Mesothelial cell of epicardium (in vitro differentiated cells): ENCODE measurements around the gene ANKS1A. TPM values are rescaled to one million over a fixed set of nuclear protein-coding genes. Genes with fewer than 3 reads are reported as not detected.
A peak's percentile ranks its signal among the peaks of the same experiment; 100 is the strongest.

Experiments
- DNase-seq, 2 experiments: peaks; one replicate each; pipeline ENCODE4 v3.0.0; 2021; ENCODE audit warnings: low spot score in 2 of 2; ENCODE audit not compliant: unreplicated experiment in 2 of 2
- H3K27ac Mint-ChIP-seq: 2 replicates; pipeline ENCODE4 v1.8.0; 2021; ENCODE audit warnings: mixed read lengths
- H3K27me3 Mint-ChIP-seq: 2 replicates; pipeline ENCODE4 v1.8.0; 2021; ENCODE audit warnings: low read depth, mixed read lengths
- H3K36me3 Mint-ChIP-seq: 2 replicates; pipeline ENCODE4 v1.8.0; 2021; ENCODE audit warnings: mixed read lengths
- H3K4me1 Mint-ChIP-seq: 2 replicates; pipeline ENCODE4 v1.8.0; 2021; ENCODE audit warnings: mixed read lengths
- H3K4me3 Mint-ChIP-seq: 2 replicates; pipeline ENCODE4 v1.8.0; 2021; ENCODE audit warnings: mild to moderate bottlenecking, moderate library complexity, mixed read lengths
- H3K9me3 Mint-ChIP-seq: 2 replicates; pipeline ENCODE4 v1.8.0; 2021; ENCODE audit warnings: mixed read lengths
- total RNA-seq: library from RNA; stranded (reverse); gene quantifications from 3 replicates; pipeline ENCODE4 v1.2.1, GENCODE V29; 2021
- TF ChIP-seq, protein P1 (sequence below): fragments of 200-600 bp; sonication (generic); IDR thresholded peaks from one replicate; pipeline ENCODE4 v1.5.0; 2021; ENCODE audit warnings: antibody characterized with exemption; ENCODE audit not compliant: unreplicated experiment

ANKS1A gene
- total RNA-seq, 1 donor from 2014 or later: 30.6 TPM

DNA sequence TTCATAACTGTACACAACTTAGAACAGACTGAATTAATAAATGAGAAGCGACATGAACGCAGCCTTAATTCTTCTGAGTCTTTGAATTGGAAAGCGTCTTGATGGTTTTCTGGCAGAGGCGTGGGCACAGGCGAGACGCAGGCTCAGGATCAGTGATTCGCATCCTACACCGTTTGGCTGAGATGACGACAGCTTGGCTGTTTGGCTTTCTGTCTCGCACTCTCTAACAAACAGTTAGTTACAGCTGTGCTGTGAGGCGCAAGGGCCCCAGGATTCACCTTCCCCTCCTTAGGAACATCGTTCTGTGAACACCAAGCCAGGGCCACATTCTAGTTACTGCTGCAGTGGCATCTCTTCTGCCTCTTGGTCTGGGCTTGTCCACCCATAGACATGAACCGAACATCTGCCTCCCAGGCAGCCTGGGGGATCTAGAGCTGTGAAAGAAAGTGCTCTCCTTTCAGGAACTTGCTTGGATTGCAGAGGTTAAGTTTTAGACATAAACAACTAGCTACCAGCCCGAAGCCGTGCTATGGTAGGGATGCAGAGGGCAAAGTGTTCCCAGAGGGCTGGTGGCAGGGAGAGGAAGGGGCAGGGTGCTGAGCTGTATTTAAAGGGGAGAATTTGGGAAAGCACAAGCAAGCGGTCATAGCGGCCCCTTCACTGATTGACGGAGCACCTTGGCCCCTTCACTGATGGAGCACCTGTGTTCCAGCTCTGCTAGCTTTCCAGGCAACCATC lies 202.5 kb downstream of the ANKS1A start:
- Mint-ChIP-seq H3K9me3 (no peaks in the 10 kb centered on the region), H3K36me3 (peaks cover 16% of the 10 kb centered on the region), H3K4me3 (no peak overlapping the region), H3K27ac (no peak overlapping the region), H3K27me3 (no peaks in the 10 kb centered on the region), H3K4me1 (peaks cover 39% of the 10 kb centered on the region)
- DNase-seq: no peak
- TF ChIP-seq, protein P1, sequence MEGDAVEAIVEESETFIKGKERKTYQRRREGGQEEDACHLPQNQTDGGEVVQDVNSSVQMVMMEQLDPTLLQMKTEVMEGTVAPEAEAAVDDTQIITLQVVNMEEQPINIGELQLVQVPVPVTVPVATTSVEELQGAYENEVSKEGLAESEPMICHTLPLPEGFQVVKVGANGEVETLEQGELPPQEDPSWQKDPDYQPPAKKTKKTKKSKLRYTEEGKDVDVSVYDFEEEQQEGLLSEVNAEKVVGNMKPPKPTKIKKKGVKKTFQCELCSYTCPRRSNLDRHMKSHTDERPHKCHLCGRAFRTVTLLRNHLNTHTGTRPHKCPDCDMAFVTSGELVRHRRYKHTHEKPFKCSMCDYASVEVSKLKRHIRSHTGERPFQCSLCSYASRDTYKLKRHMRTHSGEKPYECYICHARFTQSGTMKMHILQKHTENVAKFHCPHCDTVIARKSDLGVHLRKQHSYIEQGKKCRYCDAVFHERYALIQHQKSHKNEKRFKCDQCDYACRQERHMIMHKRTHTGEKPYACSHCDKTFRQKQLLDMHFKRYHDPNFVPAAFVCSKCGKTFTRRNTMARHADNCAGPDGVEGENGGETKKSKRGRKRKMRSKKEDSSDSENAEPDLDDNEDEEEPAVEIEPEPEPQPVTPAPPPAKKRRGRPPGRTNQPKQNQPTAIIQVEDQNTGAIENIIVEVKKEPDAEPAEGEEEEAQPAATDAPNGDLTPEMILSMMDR: no peak

DNA sequence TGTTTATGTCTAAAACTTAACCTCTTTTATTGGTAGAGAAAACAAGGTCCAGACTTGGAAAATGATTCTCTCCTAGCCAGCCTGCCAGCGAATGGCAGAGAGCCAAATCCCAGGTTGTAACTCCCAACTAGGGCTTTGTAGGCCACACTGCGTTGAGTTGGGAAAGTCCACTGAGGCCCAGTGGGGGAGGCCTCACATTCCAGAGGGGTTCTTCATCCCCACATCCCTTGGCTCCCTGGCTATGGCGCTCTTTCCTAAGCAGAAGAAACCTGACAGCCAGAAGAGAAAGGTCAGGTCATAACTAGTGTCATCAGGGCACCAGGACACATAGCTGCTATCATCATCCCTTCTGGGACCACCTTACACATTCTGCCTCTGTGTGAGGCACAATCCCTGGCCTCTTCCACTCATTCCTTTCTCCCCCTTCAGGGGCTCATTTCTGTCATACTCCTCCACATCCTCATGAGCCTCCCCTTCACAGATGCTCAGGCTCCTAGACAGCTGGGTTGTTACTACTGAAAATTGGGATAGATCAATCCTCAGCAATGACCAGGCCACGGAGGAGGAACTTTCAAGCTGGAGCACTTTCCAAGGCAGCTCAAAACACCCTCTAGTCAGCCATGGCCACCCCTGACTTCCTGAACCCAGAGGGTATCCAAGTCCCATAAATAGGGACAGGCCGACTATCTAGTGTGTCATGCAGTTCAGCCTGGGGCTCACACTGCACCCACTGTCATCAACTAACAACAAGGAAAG lies 203.5 kb downstream of the ANKS1A start:
- Mint-ChIP-seq H3K4me3 (no peak overlapping the region), H3K27ac (peak overlapping the region; percentile 80), H3K4me1 (peaks cover 45% of the 10 kb centered on the region), H3K36me3 (peaks cover 9% of the 10 kb centered on the region), H3K9me3 (no peaks in the 10 kb centered on the region), H3K27me3 (no peaks in the 10 kb centered on the region)
- DNase-seq: no peak
- TF ChIP-seq, protein P1: no peak

DNA sequence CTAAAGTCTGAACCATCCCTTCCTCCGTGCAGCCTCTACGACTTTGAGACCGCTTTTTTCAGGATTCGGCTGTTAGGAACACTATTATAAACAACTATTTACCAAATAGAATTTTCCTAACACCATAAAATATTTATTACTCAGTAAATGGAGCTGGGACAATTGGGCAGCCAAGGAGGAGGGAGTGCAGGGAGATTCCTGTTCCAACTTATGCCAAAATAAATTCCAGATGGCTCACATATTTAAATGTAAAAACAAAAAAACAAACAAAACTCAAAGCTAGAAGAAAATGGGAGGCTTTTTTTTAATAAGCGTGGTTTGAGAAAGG lies 204.0 kb downstream of the ANKS1A start:
- peak overlapping the region; percentile 80 for H3K27ac Mint-ChIP-seq
- no peak for DNase-seq
- H3K27me3 Mint-ChIP-seq: no peaks in the 10 kb centered on the region
- H3K36me3 Mint-ChIP-seq: peaks cover 7% of the 10 kb centered on the region
- H3K9me3 Mint-ChIP-seq: no peaks in the 10 kb centered on the region
- H3K4me3 Mint-ChIP-seq: no peak overlapping the region
- TF ChIP-seq, protein P1: no peak
- H3K4me1 Mint-ChIP-seq: peaks cover 48% of the 10 kb centered on the region

DNA sequence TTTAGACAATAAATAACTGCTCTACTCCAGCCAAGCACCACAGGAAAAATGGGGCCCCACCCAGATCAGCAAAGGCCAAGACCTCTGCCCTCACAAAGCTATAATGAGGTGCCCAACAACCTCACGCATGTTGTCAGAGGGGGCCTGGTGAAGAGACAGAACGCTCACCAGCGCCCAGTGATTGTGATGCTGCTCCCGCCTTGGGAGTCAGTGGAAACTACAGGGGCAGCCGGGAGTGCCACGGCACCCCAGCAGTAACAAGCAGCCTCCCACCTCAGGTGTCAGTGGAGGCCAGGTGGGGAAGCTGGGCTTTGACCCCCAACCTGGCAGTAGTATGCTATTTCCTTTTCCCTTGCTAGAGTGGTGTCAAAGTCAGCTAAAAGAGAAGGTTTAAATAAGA lies 204.7 kb downstream of the ANKS1A start:
- Mint-ChIP-seq H3K27me3 (no peaks in the 10 kb centered on the region), H3K4me1 (peaks cover 48% of the 10 kb centered on the region), H3K36me3 (peaks cover 7% of the 10 kb centered on the region), H3K4me3 (no peak overlapping the region), H3K27ac (no peak overlapping the region), H3K9me3 (no peaks in the 10 kb centered on the region)
- no peak for DNase-seq
- TF ChIP-seq, protein P1: no peak

DNA sequence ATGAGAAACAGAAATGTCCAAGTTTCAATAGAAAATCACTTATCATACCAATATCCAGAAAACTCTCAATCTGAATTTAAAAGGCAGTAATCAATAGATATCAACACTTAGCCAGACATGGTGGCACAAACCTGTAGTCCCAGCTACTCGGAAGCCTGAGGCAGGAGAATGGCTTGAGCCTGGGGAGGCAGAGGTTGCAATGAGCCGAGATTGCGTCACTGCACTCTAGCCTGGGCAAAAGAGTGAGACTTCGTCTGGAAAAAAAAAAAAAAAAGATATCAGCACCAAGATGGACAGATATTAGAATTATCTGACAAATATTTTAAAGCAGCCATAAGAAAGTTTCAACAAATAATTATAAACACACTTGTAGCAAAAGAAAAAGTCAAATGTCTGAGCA lies 205.1 kb downstream of the ANKS1A start:
- no peaks in the 10 kb centered on the region for H3K9me3 Mint-ChIP-seq
- H3K36me3 Mint-ChIP-seq: peaks cover 7% of the 10 kb centered on the region
- TF ChIP-seq, protein P1: no peak
- H3K27me3 Mint-ChIP-seq: no peaks in the 10 kb centered on the region
- H3K4me3 Mint-ChIP-seq: no peak overlapping the region
- no peak overlapping the region for H3K27ac Mint-ChIP-seq
- H3K4me1 Mint-ChIP-seq: peaks cover 47% of the 10 kb centered on the region
- DNase-seq: no peak
